ENCODE data around the gene GJC2.

GJC2 gene

DNA sequence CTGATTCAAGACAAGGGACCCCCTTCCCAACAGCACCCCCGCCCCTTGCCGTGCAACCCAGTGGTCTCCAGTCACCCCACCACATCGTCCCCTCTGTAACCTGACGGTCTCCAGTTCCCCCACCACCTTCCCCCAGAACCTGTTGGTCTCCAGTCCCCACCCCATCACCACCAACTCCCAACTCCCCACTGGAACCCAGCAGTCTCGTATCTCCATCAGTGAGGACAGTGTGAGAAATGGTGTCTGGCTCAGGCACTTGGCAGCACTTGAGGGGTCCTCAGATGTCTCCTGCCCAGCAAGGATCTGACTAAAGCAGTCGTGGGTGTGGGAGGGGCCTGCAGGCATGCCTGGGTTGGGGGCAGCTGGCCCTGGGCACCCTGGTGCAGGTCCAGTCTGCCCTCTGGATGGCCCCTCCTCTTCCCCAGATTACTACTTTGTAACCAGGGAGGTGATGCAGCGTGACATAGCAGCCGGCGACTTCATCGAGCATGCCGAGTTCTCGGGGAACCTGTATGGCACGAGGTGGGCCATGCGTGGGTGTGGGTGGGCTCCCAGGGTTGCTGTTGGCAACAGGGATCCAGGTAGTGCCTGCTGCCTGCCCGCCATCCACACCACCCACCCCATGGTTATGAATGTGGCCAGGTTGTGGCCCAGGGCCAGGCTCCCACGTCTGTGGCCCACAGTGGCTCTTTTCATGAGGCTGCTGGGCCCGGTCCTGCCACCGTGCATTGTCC lies 3.1 kb upstream of the GJC2 start:
- no peak for DNase-seq

DNA sequence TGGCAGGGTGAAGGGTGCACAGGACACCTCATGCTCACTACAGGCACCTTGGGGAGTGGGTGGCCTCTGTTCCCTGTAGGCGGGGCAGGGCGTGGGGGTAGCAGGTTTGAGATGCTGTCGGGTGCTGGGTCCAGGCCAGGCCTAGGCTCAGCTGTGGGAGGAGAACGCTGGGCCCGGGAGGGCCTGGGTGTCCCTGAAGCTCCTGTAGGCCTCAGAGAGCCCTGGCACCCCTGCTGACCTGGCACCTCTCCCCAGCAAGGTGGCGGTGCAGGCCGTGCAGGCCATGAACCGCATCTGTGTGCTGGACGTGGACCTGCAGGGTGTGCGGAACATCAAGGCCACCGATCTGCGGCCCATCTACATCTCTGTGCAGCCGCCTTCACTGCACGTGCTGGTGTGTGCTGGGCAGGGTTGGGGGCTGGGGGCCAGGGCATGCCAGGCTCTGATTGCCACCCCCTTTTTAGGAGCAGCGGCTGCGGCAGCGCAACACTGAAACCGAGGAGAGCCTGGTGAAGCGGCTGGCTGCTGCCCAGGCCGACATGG lies 2.5 kb upstream of the GJC2 start:
- DNase-seq: no peak

GRCh38 chr1:228147768-228148167 lies 2.0 kb upstream of the GJC2 start:
- no peak for DNase-seq

- DNase-seq: no peak
These were observed 1.4 kb upstream of the GJC2 start for GRCh38 chr1:228148196-228148861.

DNA sequence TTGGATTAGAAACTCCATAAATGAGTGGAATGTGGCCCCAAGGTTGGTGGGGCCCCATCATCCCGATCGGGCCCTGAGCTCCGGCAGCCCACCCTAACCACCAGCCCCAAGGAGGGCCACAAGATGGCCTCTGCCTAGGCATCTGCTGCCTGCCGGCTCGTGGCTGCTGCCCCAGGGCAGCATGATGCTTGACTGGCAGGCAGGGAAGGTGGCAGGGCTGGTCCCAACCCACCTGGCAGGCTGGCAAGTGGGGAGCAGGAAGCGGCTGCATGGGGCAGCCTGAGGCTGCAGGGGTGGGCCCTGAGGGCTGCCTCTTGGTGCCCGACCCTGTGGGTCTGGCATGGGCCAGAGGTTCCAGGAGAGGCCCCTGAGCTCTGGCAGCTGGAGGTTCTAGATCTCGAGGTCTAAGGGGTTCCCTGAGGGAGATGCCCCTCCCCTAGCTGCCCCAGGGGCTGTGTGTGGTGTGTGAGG lies 760 bp upstream of the GJC2 start:
- DNase-seq: no peak

DNA sequence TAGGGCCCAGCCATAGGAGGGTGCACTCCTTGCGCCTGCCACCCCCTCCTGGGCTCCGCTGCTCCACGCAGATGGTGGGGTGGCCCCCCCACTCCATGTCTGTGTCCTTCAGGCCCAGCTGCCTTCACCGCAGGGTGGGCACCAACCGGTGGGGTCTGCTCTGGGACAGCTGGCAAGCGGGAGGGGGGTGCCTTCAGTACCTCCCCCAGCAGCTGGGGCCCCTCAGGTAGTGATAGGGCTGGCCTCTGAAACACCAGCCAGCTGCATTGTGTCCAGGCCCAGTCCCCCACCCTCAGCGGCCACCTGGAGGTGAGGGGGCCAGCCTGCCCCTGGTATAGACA lies 360 bp downstream of the GJC2 start:
- DNase-seq: no peak

DNA sequence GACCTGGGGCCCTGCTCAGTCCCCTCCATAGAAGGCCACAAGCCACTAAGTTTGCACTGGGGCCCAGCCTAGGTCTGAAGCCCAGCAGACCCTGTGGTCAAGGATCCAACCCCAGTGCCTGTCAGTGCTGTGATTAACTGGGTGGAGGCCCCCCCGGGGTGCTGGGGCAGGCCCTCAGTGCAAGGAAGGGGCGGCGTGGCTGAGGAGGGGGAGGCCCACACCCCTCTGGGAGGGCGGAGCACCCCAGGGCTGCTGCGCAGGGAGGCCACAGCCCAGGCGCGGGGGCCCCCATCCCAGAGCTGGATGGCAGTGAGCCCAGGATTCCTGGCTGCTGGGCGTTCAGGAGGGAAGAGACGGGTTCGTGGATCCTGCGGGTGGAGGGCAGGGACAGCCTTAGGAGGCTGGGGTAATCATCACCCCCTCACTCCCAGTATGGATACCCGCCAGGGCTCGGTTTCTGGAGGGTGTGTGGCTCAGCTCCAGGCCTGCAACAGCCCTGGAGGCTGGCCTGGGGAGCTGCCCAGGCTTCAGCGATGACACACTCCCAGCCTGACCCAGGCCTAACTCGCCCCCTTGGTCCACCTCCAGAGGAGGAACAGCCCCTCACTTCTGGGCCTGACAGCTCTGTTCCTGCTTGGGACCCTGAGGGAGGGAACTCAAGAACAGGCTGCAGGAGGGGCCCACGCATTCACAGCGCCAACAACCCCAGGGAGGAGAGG lies 890 bp downstream of the GJC2 start:
- no peak for DNase-seq

GRCh38 chr1:228151180-228151925 lies 1.6 kb downstream of the GJC2 start:
- DNase-seq: no peak

- DNase-seq: no peak
These were observed 2.6 kb downstream of the GJC2 start for GRCh38 chr1:228152097-228152917.

- no peak for DNase-seq
These were observed 3.2 kb downstream of the GJC2 start for GRCh38 chr1:228152918-228153258.

DNA sequence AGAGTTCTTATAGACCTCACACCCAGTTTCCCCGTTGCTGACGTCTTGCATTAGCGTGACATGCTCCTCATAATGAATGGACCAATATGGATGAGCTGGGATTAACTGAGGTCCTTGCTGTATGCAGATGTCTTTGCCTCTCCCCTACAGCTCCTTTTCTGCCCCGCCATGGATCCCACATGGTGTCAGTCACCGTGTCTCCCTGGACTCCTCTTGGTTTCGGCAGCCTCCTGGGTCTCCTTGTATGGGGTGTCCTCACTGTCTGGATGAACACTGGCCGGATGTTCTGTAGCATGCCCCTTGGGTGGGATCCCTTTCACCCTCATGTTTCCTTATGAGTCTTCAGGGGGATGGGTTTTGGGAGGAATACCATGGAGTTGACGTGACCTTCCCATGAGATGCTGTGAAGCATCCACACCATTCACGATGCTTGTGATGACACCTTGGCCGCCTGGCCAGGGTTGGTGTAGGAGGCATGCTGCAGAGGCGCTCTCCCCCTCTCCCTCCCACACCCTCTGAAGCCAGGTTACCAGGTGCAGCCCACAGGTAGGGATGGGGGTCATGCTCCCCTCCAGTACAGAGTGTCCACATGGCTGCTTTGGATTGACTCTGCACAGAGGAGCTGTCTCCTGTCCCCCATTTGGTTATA lies 4.4 kb downstream of the GJC2 start:
- no peak for DNase-seq

GRCh38 chr1:228154670-228155571 lies 5.2 kb downstream of the GJC2 start:
- peak; percentile 54 for DNase-seq

DNA sequence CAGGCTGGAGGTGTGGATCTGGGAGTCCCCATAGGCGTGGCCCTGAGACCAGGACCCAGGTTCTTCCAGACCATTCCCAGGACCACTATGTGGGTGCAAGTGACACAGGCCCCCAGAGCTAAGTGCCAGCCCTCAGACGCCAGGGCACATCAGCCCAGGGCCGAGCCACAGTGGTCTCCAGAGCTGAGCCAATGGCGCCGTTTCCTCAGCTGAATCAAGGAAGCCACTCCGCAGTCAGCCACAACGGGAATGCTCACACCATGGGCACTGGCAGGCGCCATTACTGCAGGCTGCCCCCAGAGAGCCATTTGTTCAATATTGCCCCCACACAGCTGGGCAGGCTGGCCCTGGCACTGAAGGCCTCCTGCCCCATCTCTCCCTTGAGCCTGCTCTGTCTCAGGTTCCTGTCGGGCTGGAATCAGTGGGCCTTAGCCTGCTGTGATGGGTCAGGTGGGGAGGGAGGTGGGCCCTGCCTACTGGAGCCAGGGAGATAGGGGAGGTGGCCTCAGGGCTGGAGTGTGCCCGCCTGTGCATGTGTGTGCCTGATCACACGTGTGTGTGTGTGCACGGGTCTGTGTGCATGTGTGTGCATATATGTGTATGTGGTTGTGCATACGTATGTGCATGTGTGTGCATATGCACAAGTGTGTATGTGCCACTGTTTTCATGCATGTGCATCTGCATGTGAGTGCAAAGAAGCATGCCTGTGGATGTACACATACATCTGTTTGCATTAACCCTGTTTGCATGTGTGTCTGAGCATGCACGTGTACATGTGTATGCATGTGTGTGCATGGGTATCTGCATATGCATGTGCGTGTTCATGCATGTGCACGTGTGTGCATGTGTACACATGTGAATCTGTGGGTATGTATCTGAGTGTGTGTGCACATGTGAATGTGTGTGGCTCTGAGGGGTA lies 6.1 kb downstream of the GJC2 start:
- DNase-seq: no peak

GRCh38 chr1:228156515-228156881 lies 6.8 kb downstream of the GJC2 start:
- no peak for DNase-seq

GRCh38 chr1:228156941-228157728 lies 7.4 kb downstream of the GJC2 start:
- DNase-seq: no peak

DNA sequence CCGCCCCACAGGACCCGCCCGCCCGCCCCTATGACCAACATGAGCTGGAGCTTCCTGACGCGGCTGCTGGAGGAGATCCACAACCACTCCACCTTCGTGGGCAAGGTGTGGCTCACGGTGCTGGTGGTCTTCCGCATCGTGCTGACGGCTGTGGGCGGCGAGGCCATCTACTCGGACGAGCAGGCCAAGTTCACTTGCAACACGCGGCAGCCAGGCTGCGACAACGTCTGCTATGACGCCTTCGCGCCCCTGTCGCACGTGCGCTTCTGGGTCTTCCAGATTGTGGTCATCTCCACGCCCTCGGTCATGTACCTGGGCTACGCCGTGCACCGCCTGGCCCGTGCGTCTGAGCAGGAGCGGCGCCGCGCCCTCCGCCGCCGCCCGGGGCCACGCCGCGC lies 8.0 kb downstream of the GJC2 start:
- no peak for DNase-seq

- DNase-seq: no peak
These were observed 8.6 kb downstream of the GJC2 start for GRCh38 chr1:228158151-228159007.

Data from NCI-H1417 treated with DMSO at 0.1 percent for 48 hours (cell line).